Kidney (tissue), 14 donors: ENCODE data around the gene LZTFL1. TPM values are rescaled to one million over a fixed set of nuclear protein-coding genes. Genes with fewer than 3 reads are reported as not detected.

Experiments
- DNase-seq, 5 donors: peaks; one replicate each; pipeline ENCODE4 v3.0.0-alpha.2; 2013 to 2020
- FAIRE-seq: peaks from 2 replicates; lab custom pipeline; 2012; peaks lifted over from hg19 to GRCh38; lab: Jason Lieb, UNC
- H3K27ac ChIP-seq, 2 donors: one replicate each; pipeline ENCODE4 v1.7.0; 2013; ENCODE audit warnings: low read depth in 2 of 2, low read length in 2 of 2, inconsistent platforms in 1 of 2
- H3K27me3 ChIP-seq: one replicate; pipeline ENCODE4 v1.7.1; 2013; ENCODE audit warnings: low read length, inconsistent platforms; ENCODE audit not compliant: control insufficient read depth, insufficient read depth
- H3K36me3 ChIP-seq, 3 donors: one replicate each; pipeline versions ENCODE4 v1.7.0 to v1.7.1; 2013; ENCODE audit warnings: low read length in 3 of 3, control low read depth in 1 of 3, inconsistent platforms in 1 of 3; ENCODE audit not compliant: insufficient read depth in 3 of 3, control insufficient read depth in 2 of 3
- H3K4me1 ChIP-seq, 3 donors: one replicate each; pipeline versions ENCODE4 v1.7.0 to v1.7.1; 2013; ENCODE audit warnings: low read length in 3 of 3, inconsistent platforms in 1 of 3, low read depth in 1 of 3; ENCODE audit not compliant: control insufficient read depth in 2 of 3, insufficient read depth in 2 of 3
- H3K4me3 ChIP-seq, 3 donors: one replicate each; pipeline versions ENCODE4 v1.7.0 to v1.8.1; 2013; ENCODE audit warnings: low read length in 3 of 3, control low read depth in 1 of 3, inconsistent platforms in 1 of 3
- H3K9ac ChIP-seq, 3 donors: one replicate each; pipeline versions ENCODE4 v1.7.0 to v1.7.1; 2013; ENCODE audit warnings: low read length in 3 of 3, control low read depth in 1 of 3, inconsistent platforms in 1 of 3
- H3K9me3 ChIP-seq, 3 donors: one replicate each; pipeline versions ENCODE4 v1.7.0 to v1.7.1; 2013; ENCODE audit warnings: low read length in 3 of 3, control low read depth in 1 of 3, inconsistent platforms in 1 of 3; ENCODE audit not compliant: control insufficient read depth in 2 of 3, insufficient read depth in 1 of 3
- intact Hi-C: fragments of 100-400 bp; cut with DNase I; formaldehyde crosslinking; loops from one replicate; pipeline ENCODE4 v1.11.1; 2022
- polyA plus RNA-seq: library from polyadenylated mRNA; stranded (reverse); fragments of 350-450 nt; fragmentation: Illumina TruSeq; extraction: RNeasy Lipid Tissue Mini Kit (QIAGEN cat#74804); gene quantifications from one replicate; pipeline ENCODE4 v1.2.3, GENCODE V29; 2014; ENCODE audit warnings: low read depth, low replicate concordance; ENCODE audit not compliant: insufficient read depth
- total RNA-seq: library from RNA; stranded (reverse); fragmentation: NEBNext Ultra II Directional; extraction: Animal tissue kit (Norgen Biotek cat#: 25700); gene quantifications from one replicate; pipeline ENCODE4 v1.2.1, GENCODE V29; 2021
- TF ChIP-seq, protein P1 (sequence below): IDR thresholded peaks from 3 replicates; pipeline ENCODE4 v1.5.1; 2012; ENCODE audit warnings: mild to moderate bottlenecking, moderate library complexity, borderline replicate concordance; ENCODE audit not compliant: insufficient read depth; ENCODE audit errors: extremely low read depth
- donor health status: control.
- donor health status: control.
- donor health status: control.
- donor health status: control.
- donor health status: control.
- donor health status: DM: yes; HTN: yes; CAD: no.
- donor health status: Normal renal cell carcinoma (clear cell type).

Gene LZTFL1
- total and polyA plus RNA-seq, 2 donors from 2014 or later: 13.9 to 30.9 TPM

DNA sequence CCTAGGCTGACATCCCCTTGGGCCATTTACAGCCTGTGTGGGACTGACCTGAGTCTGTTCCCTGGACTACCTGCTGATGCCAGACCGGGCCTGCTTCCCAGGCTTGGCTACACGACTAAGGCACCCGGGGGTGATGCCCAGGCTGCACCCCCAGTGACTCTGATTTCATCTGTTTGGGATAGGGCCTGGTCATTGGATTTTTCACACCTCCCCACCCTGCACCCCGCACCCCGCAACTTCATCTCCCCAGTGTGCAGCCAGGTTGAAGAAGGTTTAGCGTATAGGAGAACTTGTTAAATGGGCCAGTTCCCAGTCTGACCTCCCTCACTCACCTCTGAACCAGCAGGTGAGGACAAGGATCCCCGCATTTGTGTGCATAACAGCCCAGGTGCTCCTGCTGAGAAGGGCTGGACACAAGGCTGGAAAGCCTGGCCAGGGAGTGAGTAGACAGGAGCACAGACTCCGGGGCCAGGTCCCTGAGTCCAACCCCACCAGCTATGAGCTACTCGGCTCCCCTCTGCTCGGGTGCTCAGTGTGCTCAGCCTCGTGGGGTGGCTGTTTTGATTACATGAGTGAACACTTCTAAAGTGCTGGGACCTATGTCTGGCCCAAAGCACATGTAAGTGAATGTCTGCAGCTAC lies 64.1 kb downstream of the LZTFL1 start:
- TF ChIP-seq, protein P1, sequence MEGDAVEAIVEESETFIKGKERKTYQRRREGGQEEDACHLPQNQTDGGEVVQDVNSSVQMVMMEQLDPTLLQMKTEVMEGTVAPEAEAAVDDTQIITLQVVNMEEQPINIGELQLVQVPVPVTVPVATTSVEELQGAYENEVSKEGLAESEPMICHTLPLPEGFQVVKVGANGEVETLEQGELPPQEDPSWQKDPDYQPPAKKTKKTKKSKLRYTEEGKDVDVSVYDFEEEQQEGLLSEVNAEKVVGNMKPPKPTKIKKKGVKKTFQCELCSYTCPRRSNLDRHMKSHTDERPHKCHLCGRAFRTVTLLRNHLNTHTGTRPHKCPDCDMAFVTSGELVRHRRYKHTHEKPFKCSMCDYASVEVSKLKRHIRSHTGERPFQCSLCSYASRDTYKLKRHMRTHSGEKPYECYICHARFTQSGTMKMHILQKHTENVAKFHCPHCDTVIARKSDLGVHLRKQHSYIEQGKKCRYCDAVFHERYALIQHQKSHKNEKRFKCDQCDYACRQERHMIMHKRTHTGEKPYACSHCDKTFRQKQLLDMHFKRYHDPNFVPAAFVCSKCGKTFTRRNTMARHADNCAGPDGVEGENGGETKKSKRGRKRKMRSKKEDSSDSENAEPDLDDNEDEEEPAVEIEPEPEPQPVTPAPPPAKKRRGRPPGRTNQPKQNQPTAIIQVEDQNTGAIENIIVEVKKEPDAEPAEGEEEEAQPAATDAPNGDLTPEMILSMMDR: no peak
- Histone ChIP-seq H3K27me3 (no peaks in the 10 kb centered on the region), H3K27ac (no peak overlapping the region), H3K4me1 (no peaks in the 10 kb centered on the region), H3K4me3 (no peak overlapping the region), H3K9me3 (no peaks in the 10 kb centered on the region), H3K9ac (no peak overlapping the region), H3K36me3 (no peaks in the 10 kb centered on the region)
- intact Hi-C loops: no loop called here
- no peak for FAIRE-seq
- no peak for DNase-seq

DNA sequence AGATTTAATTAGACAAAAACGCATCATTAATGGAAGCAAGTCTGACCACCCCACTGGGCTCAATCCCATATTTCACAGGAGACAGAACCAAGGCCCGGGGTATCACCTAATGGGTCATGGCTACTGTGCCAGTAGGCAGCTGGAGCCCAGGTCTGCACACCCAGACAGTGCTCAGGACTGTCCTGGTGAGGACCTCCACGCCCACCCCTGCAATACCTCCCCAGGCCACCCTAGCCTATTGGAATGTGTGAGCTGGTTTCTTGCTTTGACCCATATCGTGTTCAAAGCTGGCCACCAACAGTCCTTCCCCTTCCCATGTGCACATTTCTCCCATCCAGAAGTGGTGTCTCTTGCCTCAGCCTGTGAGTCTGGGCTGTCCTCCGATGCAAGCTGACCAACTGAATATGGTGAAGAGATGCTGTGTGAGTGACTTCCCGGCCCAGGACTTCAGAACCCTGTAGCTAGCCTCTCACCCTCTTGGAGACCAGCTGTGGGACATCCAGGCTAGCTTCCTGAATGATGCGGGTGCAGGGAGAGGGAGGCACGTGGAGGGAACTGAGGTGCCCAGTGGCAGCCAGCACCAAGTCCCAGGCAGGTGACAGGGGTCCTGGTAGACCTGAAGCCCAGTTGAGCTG lies 64.7 kb downstream of the LZTFL1 start:
- H3K4me1 ChIP-seq: no peaks in the 10 kb centered on the region
- H3K4me3 ChIP-seq: no peak overlapping the region
- H3K27ac ChIP-seq: no peak overlapping the region
- FAIRE-seq (no peak), DNase-seq (no peak)
- H3K27me3 ChIP-seq: no peaks in the 10 kb centered on the region
- H3K36me3 ChIP-seq: no peaks in the 10 kb centered on the region
- TF ChIP-seq, protein P1: no peak
- H3K9me3 ChIP-seq: no peaks in the 10 kb centered on the region
- H3K9ac ChIP-seq: no peak overlapping the region
- intact Hi-C loops: no loop called here

DNA sequence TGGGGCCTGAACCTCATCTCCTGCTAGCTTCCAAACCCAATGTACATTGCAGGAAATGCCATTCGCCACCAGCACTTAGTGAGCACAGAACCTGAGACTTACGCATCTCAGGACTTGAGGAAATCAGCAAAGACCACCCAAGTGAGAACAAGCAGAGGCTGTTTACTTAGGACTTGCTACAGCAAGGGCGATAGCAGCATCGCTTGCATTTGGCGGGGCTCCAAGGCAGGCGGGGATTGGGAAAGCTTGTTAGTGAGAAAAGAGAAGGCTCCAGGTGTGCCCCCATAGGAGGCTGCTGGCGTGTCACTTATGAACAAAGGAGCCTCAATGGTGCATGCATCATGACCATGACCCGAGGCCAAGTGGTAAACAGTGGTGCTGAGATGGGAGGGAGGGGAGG lies 65.3 kb downstream of the LZTFL1 start:
- intact Hi-C loops: no loop called here
- Histone ChIP-seq H3K27ac (no peak overlapping the region), H3K36me3 (no peaks in the 10 kb centered on the region), H3K27me3 (no peaks in the 10 kb centered on the region), H3K4me1 (no peaks in the 10 kb centered on the region), H3K9me3 (no peaks in the 10 kb centered on the region), H3K9ac (no peak overlapping the region), H3K4me3 (no peak overlapping the region)
- TF ChIP-seq, protein P1: no peak
- FAIRE-seq (no peak), DNase-seq (peak in 1 of 5 donors; percentile 57)
